C1 segment of cervical spinal cord (tissue), 14 donors: ENCODE data around the gene MAN2A2.
"Not testable (repeated sequence)": the region's sequence is repeated elsewhere in the genome, so short reads cannot be mapped to it uniquely, and the experiment has no call there.

Experiments used
- DNase-seq, 14 donors: peaks; one replicate each; lab custom pipeline; 2025; lab: John Stamatoyannopoulos, UW

MAN2A2 gene

DNA sequence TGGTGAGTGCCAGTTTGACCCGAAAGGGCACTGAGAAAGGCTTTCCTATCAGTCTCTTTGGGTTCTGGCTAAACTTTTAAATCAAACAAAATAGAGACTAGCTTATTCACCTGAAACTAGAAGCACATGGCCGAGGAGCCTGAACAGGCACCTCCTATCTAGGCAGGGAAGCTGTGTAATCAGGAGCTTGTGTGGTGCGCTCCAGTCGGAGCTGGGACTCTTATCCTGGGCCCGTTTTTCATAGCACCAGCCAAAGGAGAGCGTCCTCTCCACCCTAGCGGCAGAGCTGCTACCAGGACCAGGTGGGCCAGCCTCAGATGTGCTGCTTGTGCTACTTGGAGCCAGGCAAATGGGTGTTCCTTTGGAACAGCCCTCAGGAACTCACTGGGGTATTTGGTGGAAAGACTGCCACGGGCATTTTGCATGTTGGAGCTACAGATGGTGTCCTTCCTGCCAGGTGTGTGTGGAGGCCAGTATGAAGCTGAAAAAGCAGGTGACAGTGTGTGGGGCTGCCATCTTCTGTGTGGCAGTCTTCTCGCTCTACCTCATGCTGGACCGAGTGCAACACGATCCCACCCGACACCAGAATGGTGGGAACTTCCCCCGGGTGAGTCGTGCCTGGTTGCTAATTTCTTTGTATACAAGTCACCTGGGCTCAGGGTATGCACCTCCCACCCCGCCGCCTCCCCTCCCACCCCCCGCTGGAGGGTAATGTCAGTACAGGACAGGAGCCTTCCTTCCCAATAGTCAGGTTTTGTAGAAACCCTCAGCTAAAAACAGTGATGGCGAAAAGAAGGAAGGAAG lies 833 bp downstream of the MAN2A2 start:
- peak in 5 of 14 donors; percentile 40 to 66 (median 52) for DNase-seq

DNA sequence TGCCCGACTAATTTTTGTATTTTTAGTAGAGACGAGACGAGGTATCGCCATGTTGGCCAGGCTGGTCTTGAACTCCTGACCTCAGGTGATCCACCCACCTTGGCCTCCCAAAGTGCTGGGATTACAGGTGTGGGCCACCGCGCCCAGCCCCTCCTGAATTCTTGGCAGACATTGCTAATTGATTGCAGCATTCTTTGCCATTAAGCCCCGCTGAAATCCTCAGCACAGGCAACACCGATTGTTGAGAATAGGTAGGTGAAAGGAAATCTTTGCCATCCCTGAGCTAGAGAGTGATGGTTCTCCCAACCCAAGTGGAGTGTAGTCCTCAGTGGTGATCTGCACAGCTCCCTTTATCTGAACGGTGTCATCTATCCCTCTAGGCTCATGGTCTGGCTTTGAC lies 1.6 kb downstream of the MAN2A2 start:
- no peak for DNase-seq

DNA sequence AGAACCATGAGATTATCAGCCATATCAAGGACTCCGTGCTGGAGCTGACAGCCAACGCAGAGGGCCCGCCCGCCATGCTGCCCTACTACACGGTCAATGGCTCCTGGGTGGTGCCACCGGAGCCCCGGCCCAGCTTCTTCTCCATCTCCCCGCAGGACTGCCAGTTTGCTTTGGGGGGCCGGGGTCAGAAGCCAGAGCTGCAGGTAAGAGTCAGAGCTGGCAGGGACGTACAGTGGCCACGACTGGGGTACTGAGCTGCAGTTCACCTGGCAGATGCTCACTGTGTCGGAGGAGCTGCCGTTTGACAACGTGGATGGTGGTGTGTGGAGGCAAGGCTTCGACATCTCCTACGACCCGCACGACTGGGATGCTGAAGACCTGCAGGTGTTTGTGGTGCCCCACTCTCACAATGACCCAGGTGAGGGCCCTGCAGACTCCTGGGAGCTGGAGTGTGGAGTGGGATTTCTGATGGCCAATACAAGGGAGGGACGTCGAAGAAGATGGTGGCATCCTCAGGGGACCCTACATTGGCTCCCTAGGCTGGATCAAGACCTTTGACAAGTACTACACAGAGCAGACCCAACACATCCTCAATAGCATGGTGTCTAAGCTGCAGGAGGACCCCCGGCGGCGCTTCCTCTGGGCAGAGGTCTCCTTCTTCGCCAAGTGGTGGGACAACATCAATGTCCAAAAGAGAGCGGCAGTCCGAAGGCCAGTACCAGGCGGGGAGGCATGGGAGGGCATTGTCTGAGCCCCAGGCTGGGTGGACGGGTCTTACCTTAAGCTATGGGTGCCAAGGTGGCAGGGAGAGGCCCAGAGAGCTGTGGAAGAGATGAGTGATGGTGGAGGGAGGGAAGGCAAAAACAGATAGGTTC lies 2.4 kb downstream of the MAN2A2 start:
- DNase-seq = no peak

DNA sequence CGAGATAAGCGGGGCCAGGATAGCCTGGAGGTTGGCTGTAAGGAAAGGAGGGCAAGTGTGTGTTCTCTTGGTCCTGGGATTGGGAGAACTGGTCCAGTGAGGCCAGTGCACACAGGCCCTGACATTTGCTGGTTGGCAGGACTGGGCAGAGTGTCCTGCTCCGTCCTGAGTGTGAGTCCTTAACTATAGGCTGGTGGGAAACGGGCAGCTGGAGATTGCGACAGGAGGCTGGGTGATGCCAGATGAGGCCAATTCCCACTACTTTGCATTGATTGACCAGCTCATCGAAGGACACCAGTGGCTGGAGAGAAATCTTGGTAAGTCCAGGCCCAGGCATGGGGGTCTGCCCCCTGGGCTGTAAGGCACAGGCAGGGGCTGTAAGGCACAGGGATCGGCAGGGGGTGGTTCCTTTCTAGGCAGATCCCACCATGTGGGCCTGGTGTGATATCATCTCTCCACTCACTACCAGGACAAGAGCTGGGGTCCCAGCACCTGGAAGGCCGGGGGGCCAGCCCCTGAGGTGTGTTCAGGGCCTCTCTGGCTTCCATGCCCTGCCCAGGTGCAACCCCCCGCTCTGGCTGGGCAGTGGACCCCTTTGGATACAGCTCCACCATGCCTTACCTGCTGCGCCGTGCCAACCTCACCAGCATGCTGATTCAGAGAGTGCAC lies 3.2 kb downstream of the MAN2A2 start:
- DNase-seq = no peak

DNA sequence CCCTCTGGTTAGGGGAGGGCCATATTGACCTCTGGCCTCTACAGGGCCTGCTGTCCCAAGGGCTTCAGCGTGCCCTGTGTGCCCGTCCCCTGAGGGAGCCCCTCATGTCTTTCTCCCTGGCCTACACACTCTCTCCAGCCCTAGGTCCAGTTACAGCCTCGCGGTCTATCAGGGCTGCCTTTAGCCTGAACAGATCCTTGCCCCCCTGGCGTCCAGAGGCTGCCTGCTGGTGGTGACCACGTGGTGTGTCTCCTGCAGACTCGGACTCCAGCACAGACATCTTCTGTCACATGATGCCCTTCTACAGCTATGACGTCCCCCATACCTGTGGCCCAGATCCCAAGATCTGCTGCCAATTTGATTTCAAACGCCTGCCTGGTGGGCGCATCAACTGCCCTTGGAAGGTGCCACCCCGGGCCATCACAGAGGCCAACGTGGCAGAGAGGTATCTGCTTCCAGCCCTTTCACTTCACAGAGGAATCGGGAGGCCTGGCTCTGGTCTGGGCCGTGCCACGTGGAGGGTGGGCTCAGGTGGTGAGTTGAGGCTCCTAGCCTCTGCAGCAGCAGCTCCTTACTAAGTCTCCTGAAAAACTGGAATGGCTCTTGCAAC lies 4.1 kb downstream of the MAN2A2 start:
- peak in 1 of 14 donors; percentile 12 for DNase-seq

DNA sequence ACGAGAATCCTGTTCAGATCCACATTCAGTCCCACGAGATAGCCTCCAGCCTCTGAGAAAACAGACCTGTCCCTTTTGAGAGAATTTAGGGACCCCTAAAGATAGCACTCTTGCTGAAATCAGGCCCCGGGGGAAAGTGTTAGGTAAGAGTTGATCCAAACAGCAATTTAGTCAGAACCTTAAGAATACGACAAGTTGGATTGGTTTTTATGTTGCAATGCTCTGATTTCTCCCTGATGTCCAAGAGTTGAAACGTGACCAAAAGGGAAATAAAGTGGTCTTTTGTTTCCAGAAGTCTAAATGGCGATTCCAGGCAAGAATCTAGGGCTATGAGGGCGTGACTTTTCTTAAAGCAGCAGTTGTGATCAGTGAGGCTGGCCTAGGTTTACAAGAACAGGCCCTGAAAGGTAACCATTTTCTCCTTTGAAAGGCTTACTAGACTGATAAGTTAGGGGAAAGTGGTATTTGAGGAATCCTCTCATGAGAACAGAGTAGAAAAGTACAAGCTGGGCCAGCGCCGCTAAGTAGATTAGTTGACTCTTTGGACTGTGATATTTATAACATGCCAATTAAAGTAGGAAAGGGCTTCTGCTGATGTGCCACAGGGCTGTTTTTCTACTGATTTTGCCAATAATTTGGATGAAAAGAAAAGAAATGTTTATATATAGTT lies 4.9 kb downstream of the MAN2A2 start:
- no peak for DNase-seq

DNA sequence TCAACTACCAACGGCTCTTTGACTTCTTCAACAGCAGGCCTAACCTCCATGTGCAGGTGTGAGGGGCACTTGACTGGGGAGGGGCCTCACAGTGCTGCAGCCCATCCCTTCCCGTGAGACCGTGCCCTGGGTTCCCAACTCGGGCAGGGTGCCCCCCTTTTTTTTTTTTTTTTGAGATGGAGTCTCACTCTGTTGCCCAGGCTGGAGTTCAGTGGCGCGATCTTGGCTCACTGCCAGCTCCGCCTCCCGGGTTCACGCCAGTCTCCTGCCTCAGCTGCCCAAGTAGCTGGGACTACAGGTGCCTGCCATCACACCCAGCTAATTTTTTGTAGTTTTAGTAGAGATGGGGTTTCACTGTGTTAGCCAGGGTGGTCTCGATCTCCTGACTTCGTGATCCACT lies 6.3 kb downstream of the MAN2A2 start:
- not testable (repeated sequence) for DNase-seq

DNA sequence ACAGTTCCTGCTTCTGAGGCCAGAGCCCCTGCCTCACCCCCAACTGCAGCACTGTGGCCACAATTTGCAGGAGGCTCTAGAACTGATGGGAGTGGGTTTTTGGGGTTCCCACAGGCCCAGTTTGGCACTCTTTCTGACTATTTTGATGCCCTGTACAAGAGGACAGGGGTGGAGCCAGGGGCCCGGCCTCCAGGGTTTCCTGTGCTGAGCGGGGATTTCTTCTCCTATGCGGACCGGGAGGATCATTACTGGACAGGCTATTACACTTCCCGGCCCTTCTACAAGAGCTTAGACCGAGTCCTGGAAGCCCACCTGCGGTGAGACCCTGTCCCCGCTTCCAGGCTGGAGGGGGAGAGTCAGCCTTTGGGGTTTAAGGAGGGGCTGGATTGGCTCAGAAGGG lies 6.9 kb downstream of the MAN2A2 start:
- DNase-seq = no peak

DNA sequence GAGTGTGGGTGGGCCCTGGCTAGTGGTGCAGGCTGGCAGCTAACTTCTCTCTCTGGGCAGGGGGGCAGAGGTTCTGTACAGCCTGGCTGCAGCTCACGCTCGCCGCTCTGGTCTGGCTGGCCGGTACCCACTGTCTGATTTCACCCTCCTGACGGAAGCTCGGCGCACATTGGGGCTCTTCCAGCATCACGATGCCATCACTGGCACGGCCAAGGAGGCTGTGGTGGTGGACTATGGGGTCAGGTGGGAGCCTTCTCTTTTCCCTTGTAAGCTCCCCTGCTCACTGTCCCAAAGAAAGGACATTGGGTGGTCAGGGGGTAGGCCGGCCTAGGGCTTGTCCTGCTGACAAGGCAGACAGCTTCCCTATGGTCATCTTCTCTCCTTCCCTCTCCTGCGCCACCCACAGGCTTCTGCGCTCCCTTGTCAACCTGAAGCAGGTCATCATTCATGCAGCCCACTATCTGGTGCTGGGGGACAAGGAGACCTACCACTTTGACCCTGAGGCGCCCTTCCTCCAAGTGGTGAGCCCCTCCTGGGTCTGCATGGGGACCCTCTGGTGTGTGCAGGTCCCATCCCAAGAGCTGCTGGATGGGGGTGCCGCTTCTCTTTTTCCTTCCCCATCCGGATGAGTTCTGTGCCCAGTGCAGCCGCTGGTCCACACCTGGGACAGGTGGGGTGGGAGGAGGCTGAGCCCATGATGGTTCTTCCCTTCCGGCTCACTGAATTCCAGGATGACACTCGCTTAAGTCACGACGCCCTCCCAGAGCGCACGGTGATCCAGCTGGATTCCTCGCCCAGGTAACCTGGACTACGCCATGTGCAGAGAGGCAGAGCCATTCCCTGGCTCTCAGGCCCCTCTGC lies 7.6 kb downstream of the MAN2A2 start:
- DNase-seq = no peak

DNA sequence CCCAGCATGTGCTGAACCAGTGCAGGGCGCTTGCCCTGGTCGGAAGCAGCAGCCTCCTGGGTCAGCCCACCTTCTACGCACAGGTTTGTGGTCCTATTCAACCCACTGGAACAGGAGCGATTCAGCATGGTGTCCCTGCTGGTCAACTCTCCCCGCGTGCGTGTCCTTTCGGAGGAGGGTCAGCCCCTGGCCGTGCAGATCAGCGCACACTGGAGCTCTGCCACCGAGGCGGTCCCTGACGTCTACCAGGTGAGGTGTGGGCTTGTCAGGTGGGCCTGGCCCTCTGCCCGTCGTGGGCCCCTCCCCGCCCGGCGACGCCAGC lies 8.2 kb downstream of the MAN2A2 start:
- no peak for DNase-seq

DNA sequence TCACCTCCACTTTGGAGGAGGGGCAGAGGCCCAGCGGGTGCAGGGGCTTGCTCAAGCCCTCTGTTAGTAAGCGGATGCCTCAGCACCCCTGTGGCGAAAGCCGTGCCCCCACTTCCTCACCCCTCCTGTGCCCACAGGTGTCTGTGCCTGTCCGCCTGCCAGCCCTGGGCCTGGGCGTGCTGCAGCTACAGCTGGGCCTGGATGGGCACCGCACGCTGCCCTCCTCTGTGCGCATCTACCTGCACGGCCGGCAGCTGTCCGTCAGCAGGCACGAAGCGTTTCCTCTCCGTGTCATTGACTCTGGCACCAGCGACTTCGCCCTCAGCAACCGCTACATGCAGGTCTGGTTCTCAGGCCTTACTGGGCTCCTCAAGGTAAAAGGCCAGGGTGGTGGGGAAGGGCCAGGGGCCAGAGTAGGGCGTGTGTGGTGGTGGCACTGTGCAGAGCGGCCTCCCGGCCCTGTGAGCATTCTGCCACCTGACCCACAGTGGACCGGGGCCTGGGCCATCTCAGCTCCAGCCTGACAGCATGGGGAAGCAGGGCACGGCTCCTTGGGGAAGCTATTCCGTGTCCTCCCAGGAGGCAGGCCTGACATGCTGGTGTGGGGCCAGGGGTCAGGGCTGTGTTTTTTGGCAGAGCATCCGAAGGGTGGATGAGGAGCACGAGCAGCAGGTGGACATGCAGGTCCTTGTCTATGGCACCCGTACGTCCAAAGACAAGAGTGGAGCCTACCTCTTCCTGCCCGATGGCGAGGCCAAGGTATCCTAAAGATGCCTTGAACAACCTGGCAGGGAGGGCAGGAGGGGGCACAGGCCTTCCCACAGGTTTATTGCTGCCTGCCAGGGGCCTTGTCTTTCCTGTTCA lies 9.0 kb downstream of the MAN2A2 start:
- DNase-seq = no peak

DNA sequence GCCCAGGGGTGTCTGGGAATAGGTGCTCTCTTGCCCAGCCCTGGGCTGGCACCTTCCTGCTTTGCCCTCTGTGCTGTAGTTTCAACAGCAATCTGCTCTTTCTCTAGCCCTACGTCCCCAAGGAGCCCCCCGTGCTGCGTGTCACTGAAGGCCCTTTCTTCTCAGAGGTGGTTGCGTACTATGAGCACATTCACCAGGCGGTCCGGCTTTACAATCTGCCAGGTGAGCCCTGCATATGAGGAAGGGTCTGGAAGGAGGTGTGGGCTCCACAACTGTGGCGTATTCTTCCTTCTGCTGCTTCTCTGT lies 9.6 kb downstream of the MAN2A2 start:
- no peak for DNase-seq

DNA sequence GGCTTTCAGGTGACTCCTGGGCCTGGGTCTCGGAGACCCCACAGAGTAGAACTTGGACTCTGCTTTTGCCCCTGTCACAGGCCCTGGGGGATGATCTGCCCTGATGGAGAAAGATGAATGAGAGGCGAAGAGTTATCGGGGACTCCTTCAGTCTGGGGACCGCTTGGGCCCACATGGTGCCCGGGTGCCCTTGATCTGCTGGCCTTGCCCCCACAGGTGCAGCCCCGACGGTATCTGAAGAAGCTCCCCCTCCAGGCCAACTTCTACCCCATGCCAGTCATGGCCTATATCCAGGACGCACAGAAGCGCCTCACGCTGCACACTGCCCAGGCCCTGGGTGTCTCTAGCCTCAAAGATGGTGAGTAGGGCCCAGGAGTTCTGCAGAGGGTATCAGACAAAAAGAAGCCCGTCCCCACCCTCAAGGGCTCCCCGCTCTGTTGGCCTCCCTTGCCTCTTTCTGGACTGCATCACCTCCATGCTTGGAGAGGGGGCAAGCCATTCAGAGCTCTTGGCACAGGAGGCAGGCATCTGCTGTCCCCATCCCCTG lies 10.4 kb downstream of the MAN2A2 start:
- DNase-seq = no peak

DNA sequence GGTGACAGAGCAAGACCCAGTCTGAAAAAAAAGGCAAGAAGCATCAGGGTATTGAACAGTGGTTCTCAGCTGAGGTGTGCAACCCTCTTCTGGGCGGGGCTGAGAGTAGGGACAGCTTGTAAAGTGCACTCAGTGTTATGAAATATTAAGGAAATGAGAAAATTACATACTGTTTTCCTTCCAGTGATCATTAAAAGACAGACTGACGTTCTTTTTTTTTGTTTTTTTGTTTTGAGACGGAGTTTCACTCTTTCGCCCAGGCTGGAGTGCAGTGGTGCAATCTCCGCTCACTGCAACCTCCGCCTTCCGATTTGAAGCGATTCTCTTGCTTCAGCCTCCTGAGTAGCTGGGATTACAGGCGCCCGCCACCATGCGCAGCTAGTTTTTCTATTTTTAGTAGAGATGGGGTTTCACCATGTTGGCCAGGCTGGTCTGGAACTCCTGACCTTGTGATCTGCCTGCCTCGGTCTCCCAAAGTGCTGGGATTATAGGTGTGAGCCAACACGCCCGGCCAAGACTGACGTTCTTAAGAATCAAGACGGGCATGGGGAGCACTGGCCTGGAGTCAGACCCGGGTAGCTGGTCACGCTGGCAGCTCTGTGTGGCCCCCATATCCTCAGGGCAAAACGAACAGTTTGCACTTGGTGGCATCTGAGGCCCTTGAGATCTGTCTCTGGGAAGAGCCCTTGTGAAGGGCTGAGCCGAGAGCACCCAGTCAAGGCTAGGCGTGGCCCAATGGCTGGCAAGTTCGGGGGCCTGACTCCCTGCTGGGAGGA lies 11.4 kb downstream of the MAN2A2 start:
- no peak for DNase-seq

DNA sequence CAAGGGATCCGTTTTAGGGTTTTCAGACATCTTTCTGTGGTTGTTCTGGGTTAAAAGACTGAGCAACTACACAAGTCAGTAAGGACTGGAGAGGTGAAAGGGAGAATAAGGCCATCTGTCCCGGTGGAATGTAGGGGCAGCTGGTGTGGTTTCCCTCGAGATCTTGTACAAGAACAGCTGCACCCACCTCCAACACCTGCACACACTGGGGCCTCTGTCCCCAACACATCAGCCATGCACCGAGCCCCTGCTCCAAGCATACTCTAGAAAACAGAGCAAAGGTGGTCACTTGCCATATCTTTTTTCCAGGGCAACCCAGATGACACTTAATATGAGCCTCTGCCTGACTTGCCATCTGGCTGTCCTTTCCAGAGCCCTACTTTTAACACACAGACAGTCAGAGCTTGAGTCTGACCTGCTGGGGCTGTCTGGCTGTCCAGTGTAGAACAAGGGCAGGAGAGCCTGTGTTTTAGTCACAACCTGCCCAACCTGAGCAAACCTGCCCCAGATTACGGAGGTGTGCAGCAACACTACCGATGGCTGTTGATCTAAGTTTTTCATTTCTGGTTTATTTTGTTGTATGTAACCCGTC lies 12.2 kb downstream of the MAN2A2 start:
- no peak for DNase-seq

DNA sequence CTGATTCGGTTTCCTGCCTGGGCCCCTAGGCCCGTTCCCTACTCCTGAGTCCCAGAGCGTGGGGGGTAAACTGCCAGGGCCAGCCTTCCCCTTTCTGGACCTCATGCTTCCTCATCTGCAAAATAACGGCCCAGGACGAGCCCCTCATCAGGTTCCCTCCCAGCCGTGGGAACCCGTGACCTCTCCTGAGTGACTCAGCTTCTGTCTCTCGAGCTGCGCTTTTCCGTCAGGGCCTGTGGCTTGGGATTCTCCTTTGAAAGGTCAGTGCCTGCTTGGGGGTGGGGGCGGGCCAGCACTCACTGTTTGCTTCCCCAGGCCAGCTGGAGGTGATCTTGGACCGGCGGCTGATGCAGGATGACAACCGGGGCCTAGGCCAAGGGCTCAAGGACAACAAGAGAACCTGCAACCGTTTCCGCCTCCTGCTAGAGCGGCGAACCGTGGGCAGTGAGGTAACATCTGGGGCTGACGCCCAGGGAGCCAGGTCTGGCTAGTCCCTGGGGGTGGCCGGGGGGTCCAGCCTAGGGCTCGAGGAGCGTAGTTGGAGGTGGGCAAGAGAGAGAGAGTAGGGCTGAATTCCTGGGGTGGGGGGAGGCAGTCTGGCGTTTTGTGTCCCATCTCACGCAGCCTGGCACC lies 12.8 kb downstream of the MAN2A2 start:
- peak in 5 of 14 donors; percentile 9 to 62 (median 16) for DNase-seq

DNA sequence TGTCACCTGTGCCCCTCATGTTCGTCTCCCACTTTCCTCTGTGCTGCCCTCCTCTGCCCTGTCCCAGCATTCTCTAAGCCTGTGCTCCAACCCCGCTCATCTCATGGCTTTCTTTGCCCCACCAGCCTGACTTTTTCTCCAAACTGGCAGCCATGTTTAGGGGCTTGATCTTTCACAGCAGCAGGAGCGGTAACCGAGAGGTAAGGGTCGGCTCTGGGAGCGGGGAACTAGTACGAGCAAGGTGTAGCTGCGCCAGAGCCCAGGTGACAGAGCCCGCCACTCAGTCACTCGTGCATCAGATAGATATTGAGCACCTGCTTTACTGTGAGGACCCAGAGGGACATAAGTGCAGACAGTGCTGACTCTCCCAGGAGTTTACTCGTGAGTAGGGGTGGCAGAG lies 13.4 kb downstream of the MAN2A2 start:
- DNase-seq = no peak

DNA sequence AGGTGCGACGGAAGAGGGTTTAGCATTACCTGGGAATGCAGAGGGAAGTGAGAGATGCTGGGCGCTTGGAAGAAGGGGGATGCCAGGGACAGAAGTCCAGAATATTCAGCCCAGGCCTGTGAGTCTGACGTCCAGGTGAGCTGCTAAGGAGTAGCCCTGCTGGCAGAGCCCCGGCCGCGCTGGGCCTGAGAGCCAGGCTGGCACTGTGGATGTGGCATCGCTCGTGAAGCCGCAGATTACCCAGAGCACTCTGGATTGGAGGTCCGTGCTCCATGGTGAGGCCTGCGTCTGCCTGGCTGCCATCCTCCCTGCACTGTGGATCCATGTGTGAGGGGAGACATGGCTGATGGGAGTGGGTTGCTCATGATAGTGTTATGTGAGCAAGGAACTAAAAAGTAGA lies 14.5 kb downstream of the MAN2A2 start:
- DNase-seq = no peak
